MM.1S (cell line): ENCODE data around the gene ZMIZ1.

Experiments
- DNase-seq: peaks from one replicate; pipeline ENCODE4 v3.0.0-alpha.2; 2015
- H2AFZ ChIP-seq: fragments of 300-600 bp; sonication (generic); 2 replicates; pipeline ENCODE4 v1.6.0; 2016; ENCODE audit warnings: antibody characterized with exemption, low read length
- H3F3A ChIP-seq: fragments of 300-600 bp; sonication (generic); 2 replicates; pipeline ENCODE4 v1.6.1; 2016; ENCODE audit warnings: mild to moderate bottlenecking, antibody characterized with exemption, low read length, moderate library complexity, mixed read lengths; ENCODE audit not compliant: insufficient read depth
- H3K27ac ChIP-seq: fragments of 300-600 bp; sonication (generic); 2 replicates; pipeline ENCODE4 v1.5.1; 2016; ENCODE audit warnings: mild to moderate bottlenecking, low read length
- H3K27me3 ChIP-seq: fragments of 300-600 bp; sonication (generic); replicated peaks from 2 replicates; pipeline ENCODE4 v1.6.0; 2016; ENCODE audit warnings: low read length; ENCODE audit not compliant: insufficient read depth
- H3K36me3 ChIP-seq: fragments of 300-600 bp; sonication (generic); replicated peaks from 2 replicates; pipeline ENCODE4 v1.6.1; 2016; ENCODE audit warnings: mild to moderate bottlenecking, low read length, mixed read lengths; ENCODE audit not compliant: insufficient read depth
- H3K4me1 ChIP-seq: fragments of 300-600 bp; sonication (generic); 2 replicates; pipeline ENCODE4 v1.6.1; 2016; ENCODE audit warnings: low read length, mixed read lengths
- H3K4me2 ChIP-seq: fragments of 300-600 bp; sonication (generic); 2 replicates; pipeline ENCODE4 v1.6.0; 2016; ENCODE audit warnings: low read depth, low read length
- H3K4me3 ChIP-seq: fragments of 300-600 bp; sonication (generic); 2 replicates; pipeline ENCODE4 v1.5.1; 2016; ENCODE audit warnings: low read length, mixed read lengths
- H3K79me2 ChIP-seq: fragments of 300-600 bp; sonication (generic); 2 replicates; pipeline ENCODE4 v1.6.1; 2016; ENCODE audit warnings: mixed run types, low read length, mixed read lengths
- H3K9ac ChIP-seq: fragments of 300-600 bp; sonication (generic); 2 replicates; pipeline ENCODE4 v1.6.1; 2016; ENCODE audit warnings: low read length, mixed read lengths
- H3K9me2 ChIP-seq: fragments of 300-600 bp; sonication (generic); replicated peaks from 2 replicates; pipeline ENCODE4 v1.6.1; 2016; ENCODE audit warnings: mild to moderate bottlenecking, low read length, mixed read lengths; ENCODE audit not compliant: insufficient read depth
- H3K9me3 ChIP-seq: fragments of 300-600 bp; sonication (generic); replicated peaks from 2 replicates; pipeline ENCODE4 v1.6.1; 2016; ENCODE audit warnings: mild to moderate bottlenecking, low read length, mixed read lengths; ENCODE audit not compliant: insufficient read depth
- H4K20me1 ChIP-seq: fragments of 300-600 bp; sonication (generic); 2 replicates; pipeline ENCODE4 v1.6.1; 2016; ENCODE audit warnings: mild to moderate bottlenecking, low read length, moderate library complexity, mixed read lengths; ENCODE audit not compliant: insufficient read depth
- CTCF ChIP-seq: fragments of 300-600 bp; sonication (generic); IDR thresholded peaks from 2 replicates; pipeline ENCODE4 v1.5.1; 2016; ENCODE audit warnings: antibody characterized with exemption, low read length, mixed read lengths
- EZH2 ChIP-seq: fragments of 300-600 bp; sonication (generic); optimal IDR thresholded peaks from 2 replicates; pipeline ENCODE3; 2017; ENCODE audit warnings: low read depth, mild to moderate bottlenecking, antibody characterized with exemption, low read length, mixed read lengths
- EZH2phosphoT487 ChIP-seq: fragments of 300-600 bp; sonication (generic); IDR thresholded peaks from 2 replicates; pipeline ENCODE4 v1.6.1; 2018; ENCODE audit warnings: antibody characterized with exemption, low read length

The ZMIZ1 gene

GRCh38 chr10:79162861-79163665 lies 94.3 kb downstream of the ZMIZ1 start:
- no peaks in the 10 kb centered on the region for H3F3A ChIP-seq
- no peaks in the 10 kb centered on the region for H4K20me1 ChIP-seq
- H3K79me2 ChIP-seq = no peaks in the 10 kb centered on the region
- no peak overlapping the region for H3K4me3 ChIP-seq
- H3K9me3 ChIP-seq = no peaks in the 10 kb centered on the region
- no peak overlapping the region for H3K27ac ChIP-seq
- no peaks in the 10 kb centered on the region for H3K4me1 ChIP-seq
- no peak overlapping the region for H3K9ac ChIP-seq
- H3K4me2 ChIP-seq = no peak overlapping the region
- DNase-seq = no peak
- no peak overlapping the region for H2AFZ ChIP-seq
- H3K9me2 ChIP-seq = no peaks in the 10 kb centered on the region
- H3K27me3 ChIP-seq = no peaks in the 10 kb centered on the region
- TF ChIP-seq EZH2phosphoT487 = no peak
- no peak for TF ChIP-seq EZH2
- no peak for TF ChIP-seq CTCF
- H3K36me3 ChIP-seq = no peaks in the 10 kb centered on the region

GRCh38 chr10:79163666-79163975 lies 94.9 kb downstream of the ZMIZ1 start:
- TF ChIP-seq EZH2 (no peak), CTCF (no peak), EZH2phosphoT487 (no peak)
- Histone ChIP-seq H3K4me2 (no peak overlapping the region), H3K9ac (no peak overlapping the region), H3K9me3 (no peaks in the 10 kb centered on the region), H3K4me1 (no peaks in the 10 kb centered on the region), H2AFZ (no peak overlapping the region), H3K27me3 (no peaks in the 10 kb centered on the region), H3K9me2 (no peaks in the 10 kb centered on the region), H4K20me1 (no peaks in the 10 kb centered on the region), H3F3A (no peaks in the 10 kb centered on the region), H3K36me3 (no peaks in the 10 kb centered on the region), H3K79me2 (no peaks in the 10 kb centered on the region), H3K27ac (no peak overlapping the region), H3K4me3 (no peak overlapping the region)
- DNase-seq = no peak

GRCh38 chr10:79164075-79164474 lies 95.3 kb downstream of the ZMIZ1 start:
- no peak overlapping the region for H3K4me2 ChIP-seq
- TF ChIP-seq EZH2phosphoT487 = no peak
- no peak for TF ChIP-seq EZH2
- no peak for TF ChIP-seq CTCF
- no peaks in the 10 kb centered on the region for H3K9me2 ChIP-seq
- no peaks in the 10 kb centered on the region for H3K9me3 ChIP-seq
- no peaks in the 10 kb centered on the region for H3F3A ChIP-seq
- no peak overlapping the region for H3K9ac ChIP-seq
- H3K36me3 ChIP-seq = no peaks in the 10 kb centered on the region
- H3K4me1 ChIP-seq = no peaks in the 10 kb centered on the region
- H3K27ac ChIP-seq = no peak overlapping the region
- no peak overlapping the region for H3K4me3 ChIP-seq
- no peaks in the 10 kb centered on the region for H3K79me2 ChIP-seq
- H2AFZ ChIP-seq = no peak overlapping the region
- no peaks in the 10 kb centered on the region for H3K27me3 ChIP-seq
- no peak for DNase-seq
- H4K20me1 ChIP-seq = no peaks in the 10 kb centered on the region
